ENCODE measurements around the gene LRP5. TPM values are rescaled to one million over a fixed set of nuclear protein-coding genes. Genes with fewer than 3 reads are reported as not detected.
"Not testable (repeated sequence)": the region's sequence is repeated elsewhere in the genome, so short reads cannot be mapped to it uniquely, and the experiment has no call there.

The LRP5 gene
- total RNA-seq, 1 experiment from 2014 or later = 13.7 TPM

GRCh38 chr11:68420171-68420570 is 107.8 kb downstream of the LRP5 start:
- DNase-seq (ENCODE audit: low spot score) = no peak

DNA sequence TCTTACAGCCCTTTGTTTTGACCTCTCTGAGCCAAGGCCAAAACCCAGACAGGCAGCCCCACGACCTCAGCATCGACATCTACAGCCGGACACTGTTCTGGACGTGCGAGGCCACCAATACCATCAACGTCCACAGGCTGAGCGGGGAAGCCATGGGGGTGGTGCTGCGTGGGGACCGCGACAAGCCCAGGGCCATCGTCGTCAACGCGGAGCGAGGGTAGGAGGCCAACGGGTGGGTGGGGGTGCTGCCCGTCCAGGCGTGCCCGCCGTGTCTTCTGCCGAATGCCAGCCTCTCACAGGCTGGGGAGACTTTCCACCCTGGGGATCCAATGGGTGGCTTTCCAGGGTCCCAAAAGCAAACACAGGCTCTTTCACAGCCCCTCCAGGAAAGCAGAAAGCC is 111.1 kb downstream of the LRP5 start:
- DNase-seq (ENCODE audit: low spot score) = no peak

- DNase-seq (ENCODE audit: low spot score) = no peak
Observed at GRCh38 chr11:68424101-68424632, 111.8 kb downstream of the LRP5 start.

- DNase-seq (ENCODE audit: low spot score) = no peak
Observed at GRCh38 chr11:68424981-68425865, 112.8 kb downstream of the LRP5 start.

- no peak for DNase-seq (ENCODE audit: low spot score)
Observed at GRCh38 chr11:68425866-68426380, 113.5 kb downstream of the LRP5 start.

- DNase-seq (ENCODE audit: low spot score) = no peak
Observed at GRCh38 chr11:68429661-68430060, 117.3 kb downstream of the LRP5 start.

DNA sequence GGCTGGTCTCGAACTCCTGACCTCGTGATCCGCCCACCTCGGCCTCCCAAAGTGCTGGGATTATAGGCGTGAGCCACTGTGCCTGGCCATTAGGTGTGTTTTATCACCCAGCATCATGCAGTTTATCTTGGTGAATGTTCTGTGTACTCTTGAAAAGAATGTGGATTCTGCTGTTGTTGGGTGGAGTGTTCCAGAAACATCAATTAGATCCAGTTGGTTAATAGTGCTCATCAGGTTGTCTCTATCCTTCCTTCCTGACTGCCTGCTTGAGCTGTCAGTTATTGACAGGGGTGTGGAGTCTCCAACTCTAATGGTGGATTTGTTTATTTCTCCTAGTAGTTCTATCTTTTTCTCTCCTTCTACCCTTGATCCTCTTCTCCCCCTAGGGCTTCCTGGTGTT is 118.0 kb downstream of the LRP5 start:
- DNase-seq (ENCODE audit: low spot score) = no peak

DNA sequence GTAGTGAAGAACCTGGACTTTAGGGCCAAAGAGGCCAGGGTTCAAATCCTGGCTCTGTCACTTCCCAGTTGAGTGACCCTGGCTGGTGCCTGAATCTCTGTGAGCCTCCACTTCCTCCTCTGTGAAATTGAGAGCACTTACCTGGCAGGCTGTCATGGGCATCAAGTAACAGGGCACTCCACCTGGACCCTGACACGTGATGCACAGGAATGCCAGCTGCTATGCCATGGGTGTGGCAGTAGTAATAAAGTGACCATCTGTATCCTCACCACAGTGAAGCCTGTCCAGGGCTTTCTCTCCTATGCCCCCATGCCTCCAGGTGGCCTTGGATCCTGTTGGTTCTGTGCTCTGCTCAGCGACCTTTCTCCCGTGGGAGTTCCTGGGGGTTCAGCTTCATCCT is 118.4 kb downstream of the LRP5 start:
- DNase-seq (ENCODE audit: low spot score) = no peak

GRCh38 chr11:68431984-68432645 is 119.7 kb downstream of the LRP5 start:
- DNase-seq (ENCODE audit: low spot score) = no peak

DNA sequence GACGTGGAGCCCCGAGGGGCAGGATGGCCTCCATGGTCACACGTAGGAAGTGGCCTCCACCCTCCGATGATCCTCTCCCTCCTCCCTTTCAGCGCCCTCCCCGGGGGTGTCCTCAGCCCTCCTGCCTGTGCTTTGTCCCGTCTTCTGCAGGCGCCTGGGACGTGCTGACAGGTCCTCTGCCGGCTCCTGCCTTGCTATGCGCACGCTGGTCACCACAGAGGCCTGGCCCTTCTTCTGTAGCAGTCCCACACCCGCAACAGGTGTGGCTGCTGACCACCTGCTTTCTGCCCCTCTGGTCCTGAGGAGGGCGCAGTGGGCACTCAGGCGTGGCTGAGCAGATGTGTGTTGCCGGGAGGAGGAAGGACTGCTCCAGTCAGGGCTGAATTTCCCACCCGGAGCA is 120.5 kb downstream of the LRP5 start:
- no peak for DNase-seq (ENCODE audit: low spot score)

GRCh38 chr11:68433541-68433940 is 121.2 kb downstream of the LRP5 start:
- DNase-seq (ENCODE audit: low spot score) = no peak

GRCh38 chr11:68434159-68434558 is 121.8 kb downstream of the LRP5 start:
- not testable (repeated sequence) for DNase-seq (ENCODE audit: low spot score)

GRCh38 chr11:68436162-68436888 is 123.9 kb downstream of the LRP5 start:
- no peak for DNase-seq (ENCODE audit: low spot score)

- DNase-seq (ENCODE audit: low spot score) = peak; percentile 81
Observed at GRCh38 chr11:68436985-68437926, 124.9 kb downstream of the LRP5 start.

DNA sequence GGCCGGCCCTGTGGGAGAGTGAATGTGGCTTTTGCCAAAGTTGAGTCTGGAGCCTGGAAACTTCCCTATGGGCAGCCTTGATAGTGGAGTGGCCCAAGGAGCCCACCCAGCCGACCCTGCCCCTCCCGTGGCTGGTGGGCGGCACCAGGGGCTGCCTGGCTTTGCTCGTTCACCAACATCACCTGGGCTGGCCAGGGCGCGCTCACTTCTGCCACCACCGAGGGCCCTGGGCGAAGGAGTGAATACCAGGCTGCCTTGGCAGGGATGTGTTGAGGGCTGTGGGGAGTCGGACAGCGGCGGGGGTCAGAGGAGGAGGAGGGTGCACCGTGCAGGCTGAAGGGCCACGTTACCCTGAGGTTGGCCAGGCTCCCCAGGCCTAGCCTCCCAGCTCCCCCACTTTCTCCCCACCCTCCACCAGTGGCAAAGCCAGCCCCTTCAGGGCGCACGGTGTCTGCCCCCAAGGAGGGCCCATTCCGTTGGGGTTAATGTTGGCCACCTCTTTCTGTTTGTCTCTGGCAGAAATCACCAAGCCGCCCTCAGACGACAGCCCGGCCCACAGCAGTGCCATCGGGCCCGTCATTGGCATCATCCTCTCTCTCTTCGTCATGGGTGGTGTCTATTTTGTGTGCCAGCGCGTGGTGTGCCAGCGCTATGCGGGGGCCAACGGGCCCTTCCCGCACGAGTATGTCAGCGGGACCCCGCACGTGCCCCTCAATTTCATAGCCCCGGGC is 125.7 kb downstream of the LRP5 start:
- no peak for DNase-seq (ENCODE audit: low spot score)

- no peak for DNase-seq (ENCODE audit: low spot score)
Observed at GRCh38 chr11:68438658-68439259, 126.4 kb downstream of the LRP5 start.

GRCh38 chr11:68439355-68440065 is 127.1 kb downstream of the LRP5 start:
- no peak for DNase-seq (ENCODE audit: low spot score)

GRCh38 chr11:68440224-68440623 is 127.8 kb downstream of the LRP5 start:
- DNase-seq (ENCODE audit: low spot score) = no peak
